Measurements from ENCODE around the gene MYOG.

Gene MYOG

GRCh38 chr1:203059485-203059884, 26.3 kb downstream of the MYOG start:
- no peak overlapping the region for H3K27ac ChIP-seq
- H3K9me3 ChIP-seq (ENCODE audit: severe bottlenecking), result no peaks in the 10 kb centered on the region
- no peak for DNase-seq
- H3K36me3 ChIP-seq, result peaks cover 92% of the 10 kb centered on the region
- H3K27me3 ChIP-seq (ENCODE audit: insufficient read depth, low read depth, severe bottlenecking), result no peaks in the 10 kb centered on the region
- TF ChIP-seq, protein P1, sequence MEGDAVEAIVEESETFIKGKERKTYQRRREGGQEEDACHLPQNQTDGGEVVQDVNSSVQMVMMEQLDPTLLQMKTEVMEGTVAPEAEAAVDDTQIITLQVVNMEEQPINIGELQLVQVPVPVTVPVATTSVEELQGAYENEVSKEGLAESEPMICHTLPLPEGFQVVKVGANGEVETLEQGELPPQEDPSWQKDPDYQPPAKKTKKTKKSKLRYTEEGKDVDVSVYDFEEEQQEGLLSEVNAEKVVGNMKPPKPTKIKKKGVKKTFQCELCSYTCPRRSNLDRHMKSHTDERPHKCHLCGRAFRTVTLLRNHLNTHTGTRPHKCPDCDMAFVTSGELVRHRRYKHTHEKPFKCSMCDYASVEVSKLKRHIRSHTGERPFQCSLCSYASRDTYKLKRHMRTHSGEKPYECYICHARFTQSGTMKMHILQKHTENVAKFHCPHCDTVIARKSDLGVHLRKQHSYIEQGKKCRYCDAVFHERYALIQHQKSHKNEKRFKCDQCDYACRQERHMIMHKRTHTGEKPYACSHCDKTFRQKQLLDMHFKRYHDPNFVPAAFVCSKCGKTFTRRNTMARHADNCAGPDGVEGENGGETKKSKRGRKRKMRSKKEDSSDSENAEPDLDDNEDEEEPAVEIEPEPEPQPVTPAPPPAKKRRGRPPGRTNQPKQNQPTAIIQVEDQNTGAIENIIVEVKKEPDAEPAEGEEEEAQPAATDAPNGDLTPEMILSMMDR (IDR thresholded peaks at IDR 0.05; ENCODE audit: low read depth, low read length), result no peak
- H3K4me3 ChIP-seq (ENCODE audit: low read depth, low read length), result no peak overlapping the region

DNA sequence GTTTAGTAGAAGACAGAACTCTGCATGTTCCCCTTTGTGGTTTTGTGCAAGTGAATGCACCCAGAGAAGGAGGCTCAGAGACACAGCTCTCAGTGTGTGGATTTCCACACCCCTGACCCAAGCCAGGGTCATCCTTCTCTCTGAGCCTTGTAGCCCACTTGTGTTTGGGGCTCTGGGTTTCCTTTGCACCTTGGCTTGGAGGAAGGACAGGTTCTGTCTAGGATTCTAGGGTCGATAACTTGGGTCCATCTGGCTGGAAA, 27.2 kb downstream of the MYOG start:
- no peaks in the 10 kb centered on the region for H3K27me3 ChIP-seq (ENCODE audit: insufficient read depth, low read depth, severe bottlenecking)
- no peaks in the 10 kb centered on the region for H3K9me3 ChIP-seq (ENCODE audit: severe bottlenecking)
- no peak overlapping the region for H3K4me3 ChIP-seq (ENCODE audit: low read depth, low read length)
- TF ChIP-seq, protein P1 (IDR thresholded peaks at IDR 0.05; ENCODE audit: low read depth, low read length), result no peak
- no peak for DNase-seq
- H3K36me3 ChIP-seq, result peaks cover 92% of the 10 kb centered on the region
- no peak overlapping the region for H3K27ac ChIP-seq

GRCh38 chr1:203057911-203058675, 27.7 kb downstream of the MYOG start:
- no peaks in the 10 kb centered on the region for H3K27me3 ChIP-seq (ENCODE audit: insufficient read depth, low read depth, severe bottlenecking)
- TF ChIP-seq, protein P1 (IDR thresholded peaks at IDR 0.05; ENCODE audit: low read depth, low read length), result no peak
- no peak overlapping the region for H3K4me3 ChIP-seq (ENCODE audit: low read depth, low read length)
- H3K9me3 ChIP-seq (ENCODE audit: severe bottlenecking), result no peaks in the 10 kb centered on the region
- DNase-seq, result no peak
- H3K27ac ChIP-seq, result no peak overlapping the region
- peaks cover 93% of the 10 kb centered on the region for H3K36me3 ChIP-seq

DNA sequence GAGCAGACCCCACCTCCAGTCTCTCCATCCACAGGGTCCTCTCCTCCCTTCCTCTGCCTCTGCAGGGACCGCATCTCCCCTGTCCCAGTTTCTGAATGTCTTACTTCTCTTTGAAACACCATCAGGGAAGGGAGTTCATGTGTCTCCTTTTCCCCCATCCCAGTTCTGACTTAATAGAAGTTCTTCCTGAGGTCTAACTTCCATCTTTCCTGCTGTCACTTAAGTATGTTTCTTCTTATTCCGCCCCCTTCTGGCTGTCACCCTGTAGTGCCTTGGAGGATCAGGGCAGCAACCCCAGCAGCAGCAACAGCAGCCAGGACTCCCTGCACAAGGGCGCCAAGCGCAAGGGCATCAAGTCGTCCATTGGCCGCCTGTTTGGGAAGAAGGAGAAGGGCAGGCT, 29.3 kb downstream of the MYOG start:
- Histone ChIP-seq H3K36me3 (peaks cover 100% of the 10 kb centered on the region), H3K4me3 (ENCODE audit: low read depth, low read length) (no peak overlapping the region), H3K27me3 (ENCODE audit: insufficient read depth, low read depth, severe bottlenecking) (no peaks in the 10 kb centered on the region), H3K27ac (no peak overlapping the region), H3K9me3 (ENCODE audit: severe bottlenecking) (no peaks in the 10 kb centered on the region)
- DNase-seq, result no peak
- TF ChIP-seq, protein P1 (IDR thresholded peaks at IDR 0.05; ENCODE audit: low read depth, low read length), result peak; percentile 52

- no peak for DNase-seq
- TF ChIP-seq, protein P1 (IDR thresholded peaks at IDR 0.05; ENCODE audit: low read depth, low read length), result no peak
- Histone ChIP-seq H3K27ac (no peak overlapping the region), H3K36me3 (peaks cover 100% of the 10 kb centered on the region), H3K27me3 (ENCODE audit: insufficient read depth, low read depth, severe bottlenecking) (no peaks in the 10 kb centered on the region), H3K9me3 (ENCODE audit: severe bottlenecking) (no peaks in the 10 kb centered on the region), H3K4me3 (ENCODE audit: low read depth, low read length) (no peak overlapping the region)
Measured at GRCh38 chr1:203056012-203056411, 29.8 kb downstream of the MYOG start.

Data from WERI-Rb-1 (cell line).